Retinal pigment epithelial cell (primary cell): ENCODE results near the gene TCEA2.

ENCODE experiments used
- DNase-seq: peaks from one replicate; pipeline ENCODE4 v3.0.0-alpha.2; 2010; ENCODE audit warnings: low read depth
- H3K4me3 ChIP-seq: 2 replicates; pipeline ENCODE4 v1.5.1; 2011; ENCODE audit warnings: mild to moderate bottlenecking, low read length, control low read depth, moderate library complexity
- CTCF ChIP-seq: conservative IDR thresholded peaks from 2 replicates; pipeline ENCODE4 v1.5.1; 2011; ENCODE audit warnings: low read depth, low read length, control low read depth, inconsistent platforms

Gene TCEA2

GRCh38 chr20:64051033-64051452 is 12.0 kb upstream of the TCEA2 start:
- no peak for TF ChIP-seq CTCF
- DNase-seq, result no peak
- H3K4me3 ChIP-seq, result no peak overlapping the region

- no peak for DNase-seq
- no peak for TF ChIP-seq CTCF
- H3K4me3 ChIP-seq, result no peak overlapping the region
These were observed 11.3 kb upstream of the TCEA2 start for GRCh38 chr20:64051561-64052325.

- no peak for DNase-seq
- no peak overlapping the region for H3K4me3 ChIP-seq
These were observed 10.7 kb upstream of the TCEA2 start for GRCh38 chr20:64052326-64052722.

GRCh38 chr20:64052987-64053840 is 9.8 kb upstream of the TCEA2 start:
- no peak for TF ChIP-seq CTCF
- no peak for DNase-seq

More at GRCh38 chr20:64052326-64052722, 10.7 kb upstream of the TCEA2 start:
- TF ChIP-seq CTCF, result no peak

GRCh38 chr20:64053841-64054661 is 8.9 kb upstream of the TCEA2 start:
- no peak for DNase-seq
- peak; percentile 42 for TF ChIP-seq CTCF
- H3K4me3 ChIP-seq, result no peak overlapping the region

More at GRCh38 chr20:64052987-64053840, 9.8 kb upstream of the TCEA2 start:
- no peak overlapping the region for H3K4me3 ChIP-seq

GRCh38 chr20:64055396-64055892 is 7.6 kb upstream of the TCEA2 start:
- H3K4me3 ChIP-seq, result no peak overlapping the region
- no peak for TF ChIP-seq CTCF
- DNase-seq, result no peak
